HG03066 (cell line): ENCODE measurements around the gene TNFAIP8L1.

Experiments
- ATAC-seq: cut with Tn5 transposase; IDR thresholded peaks from one replicate; pipeline ENCODE4 v1.9.1; 2021; ENCODE audit warnings: low read depth; ENCODE audit not compliant: unreplicated experiment

Gene TNFAIP8L1

GRCh38 chr19:4609878-4610511, 29.3 kb upstream of the TNFAIP8L1 start:
- no peak for ATAC-seq

- ATAC-seq: no peak
Observed at GRCh38 chr19:4613254-4613751, 26.0 kb upstream of the TNFAIP8L1 start.

GRCh38 chr19:4618019-4618418, 21.3 kb upstream of the TNFAIP8L1 start:
- no peak for ATAC-seq

- no peak for ATAC-seq
Observed at GRCh38 chr19:4619668-4620294, 19.5 kb upstream of the TNFAIP8L1 start.

GRCh38 chr19:4620675-4621074, 18.6 kb upstream of the TNFAIP8L1 start:
- no peak for ATAC-seq

- ATAC-seq: no peak
Observed at GRCh38 chr19:4622695-4623421, 16.5 kb upstream of the TNFAIP8L1 start.

- ATAC-seq: no peak
Observed at GRCh38 chr19:4624301-4624700, 15.0 kb upstream of the TNFAIP8L1 start.

- no peak for ATAC-seq
Observed at GRCh38 chr19:4624733-4625362, 14.5 kb upstream of the TNFAIP8L1 start.

- no peak for ATAC-seq
Observed at GRCh38 chr19:4633140-4633967, 6.0 kb upstream of the TNFAIP8L1 start.

- ATAC-seq: no peak
Observed at GRCh38 chr19:4635754-4636116, 3.6 kb upstream of the TNFAIP8L1 start.

- no peak for ATAC-seq
Observed at GRCh38 chr19:4636151-4636717, 3.1 kb upstream of the TNFAIP8L1 start.

- ATAC-seq: no peak
Observed at GRCh38 chr19:4636761-4637160, 2.6 kb upstream of the TNFAIP8L1 start.

- ATAC-seq: no peak
Observed at GRCh38 chr19:4638317-4638716, 999 bp upstream of the TNFAIP8L1 start.

GRCh38 chr19:4639531-4640246, 373 bp downstream of the TNFAIP8L1 start:
- ATAC-seq: peak; percentile 9

- no peak for ATAC-seq
Observed at GRCh38 chr19:4640247-4641000, 1.1 kb downstream of the TNFAIP8L1 start.

GRCh38 chr19:4641132-4641531, 1.8 kb downstream of the TNFAIP8L1 start:
- ATAC-seq: no peak

GRCh38 chr19:4642625-4643024, 3.3 kb downstream of the TNFAIP8L1 start:
- no peak for ATAC-seq

- ATAC-seq: no peak
Observed at GRCh38 chr19:4645718-4646117, 6.4 kb downstream of the TNFAIP8L1 start.
